Hematopoietic multipotent progenitor cell treated with erythropoietin and hydrocortisone succinate and interleukin-3 and kit ligand, for 8 days (in vitro differentiated cells): ENCODE results near the gene ARHGAP42.

Experiments
- DNase-seq: peaks from one replicate; pipeline ENCODE4 v3.0.0-alpha.2; 2015

The ARHGAP42 gene

GRCh38 chr11:100930185-100930778, 243.2 kb downstream of the ARHGAP42 start:
- DNase-seq: peak; percentile 70

GRCh38 chr11:100932474-100933100, 245.5 kb downstream of the ARHGAP42 start:
- DNase-seq: peak; percentile 65

GRCh38 chr11:100936781-100937180, 249.7 kb downstream of the ARHGAP42 start:
- no peak for DNase-seq

GRCh38 chr11:100939571-100939970, 252.5 kb downstream of the ARHGAP42 start:
- DNase-seq: no peak

GRCh38 chr11:100940111-100940510, 253.0 kb downstream of the ARHGAP42 start:
- no peak for DNase-seq

GRCh38 chr11:100941033-100941432, 253.9 kb downstream of the ARHGAP42 start:
- no peak for DNase-seq

- DNase-seq: peak; percentile 5
Measured at GRCh38 chr11:100942016-100942415, 254.9 kb downstream of the ARHGAP42 start.

GRCh38 chr11:100948936-100949335, 261.8 kb downstream of the ARHGAP42 start:
- no peak for DNase-seq

- DNase-seq: no peak
Measured at GRCh38 chr11:100949443-100949842, 262.4 kb downstream of the ARHGAP42 start.

GRCh38 chr11:100955318-100955717, 268.2 kb downstream of the ARHGAP42 start:
- DNase-seq: no peak

GRCh38 chr11:100956351-100956750, 269.3 kb downstream of the ARHGAP42 start:
- DNase-seq: no peak

GRCh38 chr11:100957499-100957898, 270.4 kb downstream of the ARHGAP42 start:
- no peak for DNase-seq

GRCh38 chr11:100961633-100962032, 274.5 kb downstream of the ARHGAP42 start:
- no peak for DNase-seq

GRCh38 chr11:100963375-100963774, 276.3 kb downstream of the ARHGAP42 start:
- no peak for DNase-seq

GRCh38 chr11:100964435-100964834, 277.3 kb downstream of the ARHGAP42 start:
- DNase-seq: no peak

- no peak for DNase-seq
Measured at GRCh38 chr11:100965346-100965745, 278.3 kb downstream of the ARHGAP42 start.

- no peak for DNase-seq
Measured at GRCh38 chr11:100966366-100966765, 279.3 kb downstream of the ARHGAP42 start.

GRCh38 chr11:100969008-100969407, 281.9 kb downstream of the ARHGAP42 start:
- no peak for DNase-seq

- peak; percentile 64 for DNase-seq
Measured at GRCh38 chr11:100970283-100971164, 283.4 kb downstream of the ARHGAP42 start.

- no peak for DNase-seq
Measured at GRCh38 chr11:100972046-100972445, 285.0 kb downstream of the ARHGAP42 start.

GRCh38 chr11:100978442-100978841, 291.4 kb downstream of the ARHGAP42 start:
- no peak for DNase-seq

GRCh38 chr11:100978939-100979338, 291.9 kb downstream of the ARHGAP42 start:
- DNase-seq: no peak

- peak; percentile 27 for DNase-seq
Measured at GRCh38 chr11:100980156-100980555, 293.1 kb downstream of the ARHGAP42 start.
